H1 (cell line): Measurements from ENCODE around the gene KCNRG. TPM values are rescaled to one million over a fixed set of nuclear protein-coding genes. Genes with fewer than 3 reads are reported as not detected.

Experiments
- CTCF ChIA-PET: fragments of 300-600 bp; sonication (Branson Sonifier 250); formaldehyde crosslinking; loops from one replicate; lab custom pipeline; 2021; ENCODE audit not compliant: partially characterized antibody; lab: Charles Lee
- POLR2A ChIA-PET: fragments of 300-600 bp; sonication (Branson Sonifier 250); formaldehyde crosslinking; loops from one replicate; lab custom pipeline; 2021; ENCODE audit warnings: inconsistent platforms; ENCODE audit not compliant: partially characterized antibody; lab: Charles Lee
- DNase-seq, 2 experiments: peaks; one replicate each; pipeline versions ENCODE4 v3.0.0 to v3.0.0-alpha.2; 2010 to 2022; ENCODE audit warnings: low spot score in 2 of 2, low read depth in 1 of 2, mixed read lengths in 1 of 2
- FAIRE-seq: peaks from 2 replicates; lab custom pipeline; 2011; peaks lifted over from hg19 to GRCh38; lab: Jason Lieb, UNC
- H2AFZ ChIP-seq: 2 replicates; pipeline ENCODE4 v1.8.1; 2012; ENCODE audit warnings: low read length, inconsistent platforms
- H2AK5ac ChIP-seq: 2 replicates; pipeline ENCODE4 v1.6.1; 2013; ENCODE audit warnings: low read depth, low read length
- H2BK120ac ChIP-seq: replicated peaks from 2 replicates; pipeline ENCODE3; 2013; ENCODE audit warnings: low read depth, low read length, inconsistent platforms
- H2BK12ac ChIP-seq: 2 replicates; pipeline ENCODE4 v1.6.1; 2013; ENCODE audit warnings: low read depth, low read length
- H2BK15ac ChIP-seq: 2 replicates; pipeline ENCODE4 v1.6.1; 2013; ENCODE audit warnings: low read length
- H2BK20ac ChIP-seq: 2 replicates; pipeline ENCODE4 v1.6.1; 2013; ENCODE audit warnings: low read length
- H2BK5ac ChIP-seq: 2 replicates; pipeline ENCODE4 v1.6.1; 2013; ENCODE audit warnings: low read depth, low read length
- H3K14ac ChIP-seq: 2 replicates; pipeline ENCODE4 v1.6.1; 2013; ENCODE audit warnings: inconsistent platforms; ENCODE audit not compliant: insufficient read length
- H3K18ac ChIP-seq: 2 replicates; pipeline ENCODE4 v1.6.1; 2013; ENCODE audit warnings: low read length; ENCODE audit errors: extremely low read depth
- H3K23ac ChIP-seq: 2 replicates; pipeline ENCODE4 v1.6.1; 2013; ENCODE audit warnings: inconsistent platforms; ENCODE audit not compliant: insufficient read length
- H3K23me2 ChIP-seq: 2 replicates; pipeline ENCODE4 v1.6.1; 2013; ENCODE audit warnings: low read depth, low read length
- H3K27ac ChIP-seq: 2 replicates; pipeline ENCODE4 v1.6.1; 2011; ENCODE audit warnings: low read depth, low read length, inconsistent platforms
- H3K27me3 ChIP-seq, 4 experiments: replicated peaks in 1 of 4; 1 replicate in 1 of 4; 2 replicates in 3 of 4; pipeline versions ENCODE4 v1.6.1 to v1.8.1; 2011 to 2013; ENCODE audit warnings: low read length in 3 of 4, mild to moderate bottlenecking in 3 of 4, inconsistent platforms in 2 of 4, mixed read lengths in 2 of 4, moderate library complexity in 1 of 4; ENCODE audit not compliant: control insufficient read depth in 3 of 4, insufficient read depth in 3 of 4; ENCODE audit errors: extremely low read depth in 1 of 4
- H3K36me3 ChIP-seq, 4 experiments: 2 replicates each; pipeline versions ENCODE4 v1.6.1 to v1.8.1; 2011 to 2013; ENCODE audit warnings: mild to moderate bottlenecking in 4 of 4, low read length in 3 of 4, moderate library complexity in 2 of 4, control low read depth in 1 of 4, inconsistent platforms in 1 of 4; ENCODE audit not compliant: insufficient read depth in 4 of 4, control insufficient read depth in 2 of 4
- H3K4ac ChIP-seq: replicated peaks from 2 replicates; pipeline ENCODE3; 2013; ENCODE audit warnings: low read length, low read depth, mixed read lengths, inconsistent platforms; ENCODE audit not compliant: insufficient read length
- H3K4me1 ChIP-seq, 4 experiments: replicated peaks in 1 of 4; 1 replicate in 1 of 4; 2 replicates in 3 of 4; pipeline versions ENCODE4 v1.6.1 to v1.8.1; 2011 to 2013; ENCODE audit warnings: low read length in 3 of 4, inconsistent platforms in 2 of 4, mixed read lengths in 1 of 4; ENCODE audit not compliant: insufficient read depth in 4 of 4, control insufficient read depth in 3 of 4
- H3K4me2 ChIP-seq, 2 experiments: 2 replicates each; pipeline versions ENCODE4 v1.6.1 to v1.8.1; 2011 to 2013; ENCODE audit warnings: low read depth in 2 of 2, low read length in 2 of 2, control low read depth in 1 of 2, inconsistent platforms in 1 of 2, mild to moderate bottlenecking in 1 of 2; ENCODE audit not compliant: insufficient read depth in 1 of 2
- H3K4me3 ChIP-seq, 4 experiments: fragments of 200-600, 300-600 bp in 1 of 4; sonication (generic), shearing (Covaris generic), sonication (Bioruptor Twin) in 1 of 4; 2 replicates each; pipeline versions ENCODE4 v1.5.1 to v1.8.1; 2011 to 2016; ENCODE audit warnings: low read length in 4 of 4, low read depth in 3 of 4, control low read depth in 2 of 4, inconsistent platforms in 2 of 4, mild to moderate bottlenecking in 2 of 4, mixed read lengths in 1 of 4, moderate library complexity in 1 of 4; ENCODE audit not compliant: insufficient read depth in 2 of 4; ENCODE audit errors: extremely low read depth in 1 of 4
- H3K56ac ChIP-seq: replicated peaks from 2 replicates; pipeline ENCODE3; 2013; ENCODE audit warnings: low read depth, mild to moderate bottlenecking, mixed read lengths, low read length, inconsistent platforms; ENCODE audit not compliant: insufficient read length
- H3K79me1 ChIP-seq: 2 replicates; pipeline ENCODE4 v1.6.1; 2013; ENCODE audit warnings: low read depth, low read length, control low read depth
- H3K79me2 ChIP-seq, 2 experiments: 2 replicates each; pipeline versions ENCODE4 v1.6.1 to v1.8.1; 2012 to 2013; ENCODE audit warnings: low read length in 2 of 2, mild to moderate bottlenecking in 2 of 2, inconsistent platforms in 1 of 2; ENCODE audit not compliant: insufficient read depth in 2 of 2, control insufficient read depth in 1 of 2
- H3K9ac ChIP-seq, 4 experiments: replicated peaks in 1 of 4; 1 replicate in 1 of 4; 2 replicates in 3 of 4; pipeline versions ENCODE4 v1.6.1 to v1.8.1; 2011 to 2013; ENCODE audit warnings: low read depth in 3 of 4, low read length in 3 of 4, control low read depth in 2 of 4, mild to moderate bottlenecking in 2 of 4, moderate library complexity in 2 of 4, inconsistent platforms in 1 of 4; ENCODE audit errors: extremely low read depth in 1 of 4
- H3K9me3 ChIP-seq, 2 experiments: 2 replicates each; pipeline versions ENCODE4 v1.6.1 to v1.8.1; 2012 to 2013; ENCODE audit warnings: mild to moderate bottlenecking in 2 of 2, moderate library complexity in 2 of 2, control low read depth in 1 of 2, inconsistent platforms in 1 of 2, low read depth in 1 of 2, low read length in 1 of 2, mixed read lengths in 1 of 2; ENCODE audit not compliant: insufficient read depth in 2 of 2
- H4K20me1 ChIP-seq, 2 experiments: replicated peaks in 1 of 2; 2 replicates each; pipeline versions ENCODE3 to v1.8.1; 2011 to 2013; ENCODE audit warnings: inconsistent platforms in 2 of 2, low read length in 2 of 2, mild to moderate bottlenecking in 1 of 2; ENCODE audit not compliant: insufficient read depth in 2 of 2, control insufficient read depth in 1 of 2
- H4K5ac ChIP-seq: 2 replicates; pipeline ENCODE4 v1.6.1; 2013; ENCODE audit warnings: low read length, low read depth, mixed read lengths, inconsistent platforms; ENCODE audit not compliant: insufficient read length
- H4K8ac ChIP-seq: 2 replicates; pipeline ENCODE4 v1.8.0; 2013; ENCODE audit warnings: mild to moderate bottlenecking, moderate library complexity, low read length, inconsistent platforms; ENCODE audit not compliant: insufficient read depth; ENCODE audit errors: extremely low read depth
- H4K91ac ChIP-seq: replicated peaks from 2 replicates; pipeline ENCODE3; 2013; ENCODE audit warnings: low read length, mixed read lengths, inconsistent platforms; ENCODE audit not compliant: insufficient read length
- BACH1 ChIP-seq: IDR thresholded peaks from 2 replicates; pipeline ENCODE4 v1.6.1; 2012; ENCODE audit warnings: low read length, improper control_type of control experiment
- CEBPB ChIP-seq: IDR thresholded peaks from 2 replicates; pipeline ENCODE4 v1.6.1; 2012; ENCODE audit warnings: low read depth, low read length
- CHD2 ChIP-seq: IDR thresholded peaks from 2 replicates; pipeline ENCODE4 v1.6.1; 2012; ENCODE audit warnings: low read length, improper control_type of control experiment
- CREB1 ChIP-seq: IDR thresholded peaks from 2 replicates; pipeline ENCODE4 v1.6.1; 2012; ENCODE audit warnings: inconsistent platforms
- E2F6 ChIP-seq: IDR thresholded peaks from 2 replicates; pipeline ENCODE4 v1.6.1; 2012; ENCODE audit warnings: inconsistent platforms
- EGR1 ChIP-seq: IDR thresholded peaks from 2 replicates; pipeline ENCODE4 v1.6.1; 2011; ENCODE audit warnings: low read depth, low read length, borderline replicate concordance
- HDAC2 ChIP-seq, 2 experiments: fragments of 300-600 bp in 1 of 2; sonication (generic) in 1 of 2; IDR thresholded peaks; 2 replicates each; pipeline ENCODE4 v1.6.1; 2011 to 2012; ENCODE audit warnings: low read depth in 2 of 2, low read length in 2 of 2, mild to moderate bottlenecking in 2 of 2, moderate library complexity in 2 of 2, borderline replicate concordance in 1 of 2, inconsistent platforms in 1 of 2
- KDM1A ChIP-seq: fragments of 200-600, 300-600 bp; sonication (generic); IDR thresholded peaks from 2 replicates; pipeline ENCODE4 v1.7.1; 2016; ENCODE audit warnings: mild to moderate bottlenecking, low read length, borderline replicate concordance
- NRF1 ChIP-seq: IDR thresholded peaks from 2 replicates; pipeline ENCODE4 v1.6.1; 2011; ENCODE audit warnings: mild to moderate bottlenecking, low read depth, low read length, improper control_type of control experiment
- RNF2 ChIP-seq: fragments of 200-900, 300-1000 bp; sonication (generic); IDR thresholded peaks from 2 replicates; pipeline ENCODE4 v1.7.1; 2016; ENCODE audit warnings: borderline replicate concordance, low read depth, mild to moderate bottlenecking, antibody characterized with exemption, low read length; ENCODE audit not compliant: poor library complexity, severe bottlenecking; ENCODE audit errors: missing control alignments
- SIX5 ChIP-seq: IDR thresholded peaks from 2 replicates; pipeline ENCODE4 v1.6.1; 2011; ENCODE audit warnings: mild to moderate bottlenecking, low read depth, low read length
- SP1 ChIP-seq: IDR thresholded peaks from 2 replicates; pipeline ENCODE4 v1.6.1; 2011; ENCODE audit warnings: low read depth, low read length
- SP2 ChIP-seq: IDR thresholded peaks from 2 replicates; pipeline ENCODE4 v1.6.1; 2012; ENCODE audit warnings: mild to moderate bottlenecking, low read length, inconsistent platforms
- TBP ChIP-seq: IDR thresholded peaks from 2 replicates; pipeline ENCODE4 v1.6.1; 2011; ENCODE audit warnings: low read depth, low read length, improper control_type of control experiment
- WGBS, 2 experiments: shearing (Covaris generic) in 1 of 2; methylation state at CpG; one replicate each; pipeline versions ENCODE4 v1.1.6 to v1.1.7; 2013 to 2015; ENCODE audit warnings: low lambda C conversion rate in 2 of 2, mixed read lengths in 2 of 2, inconsistent platforms in 1 of 2, low coverage in 1 of 2, missing lambda C conversion rate in 1 of 2; ENCODE audit not compliant: insufficient replicate concordance in 2 of 2, insufficient coverage in 1 of 2, insufficient read length in 1 of 2; ENCODE audit errors: extremely low coverage in 1 of 2, missing lambda C conversion rate in 1 of 2; 5-methylcytosine and 5-hydroxymethylcytosine counted together
- polyA plus RNA-seq, 7 experiments: library from polyadenylated mRNA; depleted of rRNA in 3 of 7; stranded (reverse) in 5 of 7; unstranded in 2 of 7; fragments of >200 nt in 5 of 7; fragments of 200-250 nt in 2 of 7; gene quantifications; 1 replicate in 5 of 7; 2 replicates in 1 of 7; 4 replicates in 1 of 7; pipeline versions ENCODE4 v1.2.1 to v1.2.3, GENCODE V29; 2011 to 2013; ENCODE audit warnings: missing spikeins in 2 of 7, mixed read lengths in 2 of 7
- total RNA-seq: library from RNA; stranded (reverse); fragmentation: NEBNext Ultra II Directional; extraction: Animal tissue kit (Norgen Biotek cat#: 25700); gene quantifications from 2 replicates; pipeline ENCODE4 v1.2.1, GENCODE V29; 2021

The KCNRG gene
- total and polyA plus RNA-seq, 2 of the 8 experiments (the other 6 are each of a cell fraction or from before 2014, with no cell fraction given), result 0.65 to 1.2 TPM

- no peak overlapping the region for H2BK5ac ChIP-seq
- no peaks in the 10 kb centered on the region for H3K9me3 ChIP-seq
- no peak overlapping the region for H3K14ac ChIP-seq
- no peak overlapping the region for H2BK120ac ChIP-seq
- H3K4ac ChIP-seq, result no peak overlapping the region
- H2BK12ac ChIP-seq, result no peak overlapping the region
- no peak overlapping the region for H4K91ac ChIP-seq
- H3K23ac ChIP-seq, result no peak overlapping the region
- 78% methylated on average over 2 of the region's 2 CpGs; no CpG with 5 or more reads in 1 of the 2 experiments for WGBS, 2 experiments
- H3K79me1 ChIP-seq, result no peaks in the 10 kb centered on the region
- no peak overlapping the region for H3K4me3 ChIP-seq
- H4K8ac ChIP-seq, result no peak overlapping the region
- H2BK15ac ChIP-seq, result no peak overlapping the region
- no peak overlapping the region for H3K9ac ChIP-seq
- no peak overlapping the region for H3K27ac ChIP-seq
- ChIA-PET CTCF (interaction anchor here (0.6 to 10.2 kb wide), 3 partner anchors 9 to 947 kb away, joined by 3 to 72 read pairs (median 4); no protein-coding TSS in a partner anchor), POLR2A (interaction anchor here (0.6 kb wide), 1 partner anchor 10 kb away, joined by 3 read pairs; no protein-coding TSS in a partner anchor)
- no peaks in the 10 kb centered on the region for H3K36me3 ChIP-seq
- H2AFZ ChIP-seq, result no peak overlapping the region
- H3K4me1 ChIP-seq, result no peaks in the 10 kb centered on the region
- no peaks in the 10 kb centered on the region for H3K79me2 ChIP-seq
- FAIRE-seq (no peak), DNase-seq (no peak)
- no peaks in the 10 kb centered on the region for H3K27me3 ChIP-seq
- no peak overlapping the region for H3K4me2 ChIP-seq
- H4K20me1 ChIP-seq, result no peaks in the 10 kb centered on the region
- H3K23me2 ChIP-seq, result no peaks in the 10 kb centered on the region
- no peak overlapping the region for H3K56ac ChIP-seq
- no peak overlapping the region for H2AK5ac ChIP-seq
- H3K18ac ChIP-seq, result no peak overlapping the region
- H4K5ac ChIP-seq, result no peak overlapping the region
- no peak overlapping the region for H2BK20ac ChIP-seq
- TF ChIP-seq E2F6, result no peak
- no peak for TF ChIP-seq NRF1
- TF ChIP-seq CHD2, result no peak
- TF ChIP-seq CEBPB, result no peak
- no peak for TF ChIP-seq HDAC2 (IDR thresholded peaks at IDR 0.05; ENCODE audit: borderline replicate concordance in 1 of 2, low read depth in 2 of 2, low read length in 2 of 2)
- no peak for TF ChIP-seq EGR1
- TF ChIP-seq RNF2, result no peak
- TF ChIP-seq BACH1, result no peak
- TF ChIP-seq SP1, result no peak
- TF ChIP-seq TBP, result no peak
- no peak for TF ChIP-seq SIX5
- TF ChIP-seq SP2, result no peak
- no peak for TF ChIP-seq KDM1A
- no peak for TF ChIP-seq CREB1
These were observed 30.1 kb upstream of the KCNRG start for GRCh38 chr13:49985129-49985528.
